GM19238 (cell line): Measurements from ENCODE around the gene RMI1.
"Not testable (repeated sequence)": the region's sequence is repeated elsewhere in the genome, so short reads cannot be mapped to it uniquely, and the experiment has no call there.

Experiments used
- DNase-seq: peaks from one replicate; pipeline ENCODE4 v3.0.0; 2011; ENCODE audit warnings: low spot score; ENCODE audit not compliant: insufficient read length

Gene RMI1

GRCh38 chr9:84002344-84002743 lies 21.7 kb downstream of the RMI1 start:
- no peak for DNase-seq

DNA sequence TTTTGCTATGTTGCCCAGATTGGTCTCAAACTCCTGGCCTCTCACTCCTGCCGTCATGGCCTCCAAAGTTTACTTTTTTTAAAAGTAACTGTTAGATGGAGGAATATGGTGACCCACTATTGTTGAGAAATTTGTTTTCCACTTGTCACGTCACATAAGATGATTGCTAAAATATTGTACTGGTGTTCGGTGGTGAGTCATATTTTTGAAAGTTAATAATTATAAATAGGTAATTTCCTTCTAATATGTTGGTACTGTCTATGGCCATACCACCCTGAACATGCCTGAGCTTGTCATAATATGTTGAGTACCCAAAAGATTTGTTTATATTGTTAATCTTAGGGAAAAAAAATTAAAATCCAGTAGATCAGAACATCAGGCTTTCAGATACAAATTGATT lies 22.6 kb downstream of the RMI1 start:
- DNase-seq: no peak

DNA sequence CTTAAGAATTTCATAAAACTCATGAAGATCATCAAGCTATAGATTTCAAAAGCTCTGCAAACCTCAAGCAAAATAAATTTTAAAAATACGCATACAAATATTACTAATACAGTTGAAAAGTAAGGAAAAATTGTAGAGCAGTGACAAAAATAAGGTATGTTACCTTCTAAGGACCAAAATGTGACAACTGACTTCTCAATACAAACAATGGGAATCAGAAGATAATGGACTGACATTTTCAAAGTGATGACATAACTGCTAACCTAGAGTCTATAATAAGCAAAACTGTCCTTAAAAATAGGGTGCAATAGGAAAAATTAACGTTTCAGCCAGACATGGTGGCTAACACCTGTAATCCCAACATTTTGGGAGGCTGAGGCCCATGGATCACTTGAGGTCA lies 27.1 kb downstream of the RMI1 start:
- no peak for DNase-seq

GRCh38 chr9:84024041-84024575 lies 43.5 kb downstream of the RMI1 start:
- no peak for DNase-seq

DNA sequence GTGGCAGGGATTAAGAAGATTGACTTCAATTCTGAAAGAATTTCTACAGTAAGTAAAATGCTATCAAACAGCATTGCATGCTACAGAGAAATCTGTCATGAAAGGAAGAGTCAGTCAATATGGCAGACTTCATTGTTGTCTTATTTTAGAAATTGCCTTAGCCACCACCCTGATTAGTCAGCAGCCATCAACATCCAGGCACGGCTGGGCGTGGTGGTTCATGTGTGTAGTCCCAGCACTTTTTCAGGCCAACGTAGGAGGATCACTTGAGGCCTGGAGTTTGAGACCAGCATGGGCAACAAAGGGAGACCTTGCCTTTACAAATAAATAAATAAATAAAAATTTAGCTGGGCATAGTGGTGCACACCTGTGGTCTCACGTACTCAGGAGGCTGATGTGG lies 46.6 kb downstream of the RMI1 start:
- no peak for DNase-seq

- no peak for DNase-seq
Measured at GRCh38 chr9:84031534-84031933, 50.9 kb downstream of the RMI1 start.

- not testable (repeated sequence) for DNase-seq
Measured at GRCh38 chr9:84041857-84042256, 61.3 kb downstream of the RMI1 start.

DNA sequence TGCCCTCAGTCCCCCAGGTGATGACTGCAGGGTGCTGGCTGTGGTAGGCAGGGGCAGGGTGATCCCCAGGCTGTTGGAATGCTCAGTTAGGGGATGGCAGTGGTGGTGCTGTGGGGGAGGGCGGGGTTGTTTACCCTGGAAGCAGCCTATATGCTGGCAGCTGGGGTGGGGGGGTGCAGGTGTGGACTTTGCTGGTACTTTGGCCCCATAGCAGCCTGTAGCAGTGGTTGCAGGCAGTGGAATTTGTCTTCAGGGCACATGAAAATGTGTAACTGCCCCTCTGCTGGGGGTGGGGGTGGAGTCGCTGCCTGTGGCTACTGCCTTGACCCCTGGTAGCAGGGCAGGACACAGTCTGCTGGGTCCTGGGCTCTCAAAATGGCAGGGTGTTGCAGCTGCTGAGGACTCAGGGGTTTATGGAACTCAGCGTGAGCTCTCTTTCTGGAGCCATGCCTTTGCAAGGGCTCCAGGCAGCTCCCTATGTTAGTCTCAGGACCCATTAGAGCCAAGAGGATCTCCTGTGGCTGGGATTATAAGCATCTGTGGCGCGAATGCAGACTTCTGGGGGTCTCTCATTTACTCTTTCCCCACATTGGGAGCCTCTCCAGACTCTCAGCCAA lies 65.0 kb downstream of the RMI1 start:
- no peak for DNase-seq
